ENCODE data around the gene KIRREL3.

GRCh38 chr11:126400019-126400418 is 600.6 kb downstream of the KIRREL3 start:
- TF ChIP-seq CTCF (conservative IDR thresholded peaks at IDR 0.05) (no peak), ZFX (IDR thresholded peaks at IDR 0.05) (no peak)
